Osteocyte (in vitro differentiated cells): ENCODE data around the gene CRACDL. TPM values are rescaled to one million over a fixed set of nuclear protein-coding genes. Genes with fewer than 3 reads are reported as not detected.

Experiments used
- DNase-seq: peaks from one replicate; pipeline ENCODE4 v3.0.0; 2021; ENCODE audit warnings: mixed read lengths; ENCODE audit not compliant: unreplicated experiment; ENCODE audit errors: extremely low spot score
- H3K27ac Mint-ChIP-seq: one replicate; pipeline ENCODE4 v1.8.0; 2021; ENCODE audit warnings: mild to moderate bottlenecking, mixed read lengths; ENCODE audit not compliant: unreplicated experiment
- H3K27me3 Mint-ChIP-seq: one replicate; pipeline ENCODE4 v1.8.0; 2021; ENCODE audit warnings: mixed read lengths; ENCODE audit not compliant: unreplicated experiment
- H3K36me3 Mint-ChIP-seq: one replicate; pipeline ENCODE4 v1.8.0; 2021; ENCODE audit warnings: mixed read lengths; ENCODE audit not compliant: unreplicated experiment
- H3K4me1 Mint-ChIP-seq: one replicate; pipeline ENCODE4 v1.8.0; 2021; ENCODE audit warnings: mixed read lengths; ENCODE audit not compliant: unreplicated experiment
- H3K4me3 Mint-ChIP-seq: one replicate; pipeline ENCODE4 v1.8.0; 2021; ENCODE audit warnings: mild to moderate bottlenecking, moderate library complexity, mixed read lengths; ENCODE audit not compliant: unreplicated experiment
- H3K9me3 Mint-ChIP-seq: one replicate; pipeline ENCODE4 v1.8.0; 2021; ENCODE audit warnings: mixed read lengths; ENCODE audit not compliant: unreplicated experiment
- total RNA-seq: library from RNA; stranded (reverse); gene quantifications from 2 replicates; pipeline ENCODE4 v1.2.1, GENCODE V29; 2021
- TF ChIP-seq, protein P1 (sequence below): fragments of 200-600 bp; sonication (generic); IDR thresholded peaks from 2 replicates; pipeline ENCODE4 v1.5.0; 2021; ENCODE audit warnings: antibody characterized with exemption, mild to moderate bottlenecking, moderate library complexity

Gene CRACDL
- total RNA-seq, 1 donor from 2014 or later: 1.3 TPM

DNA sequence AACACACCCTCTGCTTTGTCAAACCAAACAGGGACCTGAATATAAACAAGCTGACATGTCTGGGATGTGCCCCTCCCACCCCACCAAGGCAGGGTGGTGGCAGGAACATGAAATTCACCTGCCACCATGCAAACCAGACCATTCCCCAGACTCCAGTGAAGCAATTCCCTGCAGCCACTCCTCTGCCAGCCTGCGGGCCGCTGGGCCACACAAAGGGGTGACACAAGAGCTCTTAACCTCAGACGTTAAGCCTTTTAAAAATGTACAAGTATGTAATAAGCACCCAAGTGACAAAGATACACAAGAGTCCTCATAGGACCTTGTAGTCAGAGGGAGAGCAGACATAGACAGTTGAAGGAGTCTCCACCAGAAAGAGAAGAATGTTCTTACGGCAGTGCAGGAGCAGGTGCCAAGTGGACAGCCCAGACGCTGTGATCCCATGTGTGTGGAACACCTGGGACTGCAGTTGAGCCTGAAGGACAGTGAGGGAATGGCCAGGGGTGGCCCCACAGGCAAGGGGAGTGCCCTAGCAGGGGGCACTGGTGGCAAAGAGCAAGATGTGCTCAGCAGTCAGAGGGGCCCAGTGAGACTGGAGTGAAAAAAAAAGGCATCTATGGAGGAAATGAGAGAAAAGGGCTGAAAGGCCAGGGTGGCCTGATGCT is 36.9 kb downstream of the CRACDL start:
- Mint-ChIP-seq H3K4me3 (no peak overlapping the region), H3K27ac (no peak overlapping the region), H3K9me3 (peaks cover 3% of the 10 kb centered on the region), H3K27me3 (peaks cover 28% of the 10 kb centered on the region), H3K4me1 (peaks cover 2% of the 10 kb centered on the region), H3K36me3 (no peaks in the 10 kb centered on the region)
- peak; percentile 75 for DNase-seq
- TF ChIP-seq, protein P1, sequence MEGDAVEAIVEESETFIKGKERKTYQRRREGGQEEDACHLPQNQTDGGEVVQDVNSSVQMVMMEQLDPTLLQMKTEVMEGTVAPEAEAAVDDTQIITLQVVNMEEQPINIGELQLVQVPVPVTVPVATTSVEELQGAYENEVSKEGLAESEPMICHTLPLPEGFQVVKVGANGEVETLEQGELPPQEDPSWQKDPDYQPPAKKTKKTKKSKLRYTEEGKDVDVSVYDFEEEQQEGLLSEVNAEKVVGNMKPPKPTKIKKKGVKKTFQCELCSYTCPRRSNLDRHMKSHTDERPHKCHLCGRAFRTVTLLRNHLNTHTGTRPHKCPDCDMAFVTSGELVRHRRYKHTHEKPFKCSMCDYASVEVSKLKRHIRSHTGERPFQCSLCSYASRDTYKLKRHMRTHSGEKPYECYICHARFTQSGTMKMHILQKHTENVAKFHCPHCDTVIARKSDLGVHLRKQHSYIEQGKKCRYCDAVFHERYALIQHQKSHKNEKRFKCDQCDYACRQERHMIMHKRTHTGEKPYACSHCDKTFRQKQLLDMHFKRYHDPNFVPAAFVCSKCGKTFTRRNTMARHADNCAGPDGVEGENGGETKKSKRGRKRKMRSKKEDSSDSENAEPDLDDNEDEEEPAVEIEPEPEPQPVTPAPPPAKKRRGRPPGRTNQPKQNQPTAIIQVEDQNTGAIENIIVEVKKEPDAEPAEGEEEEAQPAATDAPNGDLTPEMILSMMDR: no peak

DNA sequence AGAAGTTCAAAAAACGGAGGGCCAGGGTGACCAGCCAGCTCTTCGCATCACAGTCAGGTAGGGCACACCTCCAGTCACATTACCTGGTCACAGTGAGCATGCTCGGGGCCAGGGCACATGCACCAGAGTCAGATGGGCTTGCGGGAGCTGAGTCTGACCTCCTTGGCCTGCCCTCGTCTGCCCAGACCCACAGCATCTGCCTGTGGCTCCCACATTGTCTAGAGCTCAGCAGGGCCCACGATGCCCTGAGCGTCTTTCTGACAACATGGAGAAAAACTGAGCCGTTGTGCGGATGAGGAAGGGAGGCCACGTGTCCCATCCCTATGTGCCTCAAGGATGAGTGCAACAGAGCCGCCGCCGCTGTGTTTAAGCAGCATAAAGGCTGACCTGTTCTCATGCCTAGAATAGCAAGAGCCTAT is 37.6 kb downstream of the CRACDL start:
- Mint-ChIP-seq H3K4me3 (no peak overlapping the region), H3K4me1 (peaks cover 2% of the 10 kb centered on the region), H3K27ac (no peak overlapping the region), H3K36me3 (no peaks in the 10 kb centered on the region), H3K27me3 (peaks cover 34% of the 10 kb centered on the region), H3K9me3 (peaks cover 3% of the 10 kb centered on the region)
- TF ChIP-seq, protein P1: no peak
- peak; percentile 73 for DNase-seq

DNA sequence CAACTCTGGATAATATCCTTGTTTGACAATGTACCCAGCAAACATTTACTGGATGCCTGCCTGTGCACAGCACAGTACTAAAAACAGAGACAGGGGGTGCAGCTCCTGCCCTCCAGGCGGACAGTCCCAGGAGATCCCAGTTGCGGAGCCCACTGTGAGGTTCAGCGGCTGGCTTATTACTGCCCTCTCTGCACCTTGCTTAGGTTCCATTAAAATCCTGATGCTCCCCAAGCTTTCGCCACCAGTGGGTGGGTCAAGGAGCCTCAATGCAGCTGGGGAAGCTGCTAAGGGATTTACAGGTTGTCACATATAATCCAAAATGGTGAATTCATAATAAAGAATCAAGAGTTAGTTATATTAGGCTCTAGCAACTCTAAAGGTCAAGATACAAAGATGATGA is 38.3 kb downstream of the CRACDL start:
- H3K36me3 Mint-ChIP-seq: no peaks in the 10 kb centered on the region
- DNase-seq: peak; percentile 48
- TF ChIP-seq, protein P1: no peak

DNA sequence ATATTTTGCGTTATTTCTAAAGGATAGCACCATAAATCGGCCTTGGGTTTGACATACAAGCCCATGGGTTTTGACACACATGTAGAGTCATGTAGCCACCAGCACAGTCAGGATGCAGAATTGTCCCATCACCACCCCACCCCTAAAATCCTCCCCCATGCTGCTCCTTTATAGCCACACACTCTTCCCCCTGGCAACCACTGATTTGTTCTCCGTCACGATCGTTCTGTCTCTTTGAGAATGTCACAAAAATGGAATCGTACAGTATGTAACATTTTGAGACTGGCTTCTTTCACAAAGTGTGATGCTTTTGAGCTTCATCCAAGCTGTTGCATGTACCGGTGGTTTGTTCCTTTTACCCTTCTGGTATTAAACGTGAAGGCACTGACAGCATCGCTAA is 39.1 kb downstream of the CRACDL start:
- Mint-ChIP-seq H3K4me1 (peaks cover 2% of the 10 kb centered on the region), H3K36me3 (no peaks in the 10 kb centered on the region), H3K9me3 (peaks cover 3% of the 10 kb centered on the region), H3K4me3 (no peak overlapping the region), H3K27me3 (peaks cover 34% of the 10 kb centered on the region), H3K27ac (no peak overlapping the region)
- peak; percentile 40 for DNase-seq
- TF ChIP-seq, protein P1: no peak

More for the DNA sequence above, 38.3 kb downstream of the CRACDL start:
- H3K27me3 Mint-ChIP-seq: peaks cover 34% of the 10 kb centered on the region
- peaks cover 3% of the 10 kb centered on the region for H3K9me3 Mint-ChIP-seq
- H3K4me1 Mint-ChIP-seq: peaks cover 2% of the 10 kb centered on the region
- H3K27ac Mint-ChIP-seq: no peak overlapping the region
- no peak overlapping the region for H3K4me3 Mint-ChIP-seq

DNA sequence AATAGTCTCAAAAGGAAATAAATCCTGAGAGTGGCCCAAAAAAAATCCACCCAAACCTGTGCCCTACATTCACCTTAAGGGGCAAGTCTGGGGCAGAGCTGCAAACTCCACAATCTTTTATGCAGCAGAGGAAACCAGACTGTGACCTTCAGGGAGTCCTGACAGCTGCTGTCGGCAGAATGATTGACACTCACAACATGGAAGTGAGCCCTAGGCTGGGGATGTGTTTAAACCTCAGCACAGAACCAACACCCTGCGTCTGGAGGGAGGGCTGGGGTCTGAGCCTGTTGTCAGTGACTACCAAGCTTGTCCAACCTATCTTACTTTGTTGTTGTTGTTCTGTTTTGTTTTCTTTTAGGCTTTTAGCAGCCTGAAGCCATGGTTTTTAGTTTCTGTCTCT is 39.6 kb downstream of the CRACDL start:
- peaks cover 2% of the 10 kb centered on the region for H3K4me1 Mint-ChIP-seq
- H3K36me3 Mint-ChIP-seq: no peaks in the 10 kb centered on the region
- peaks cover 34% of the 10 kb centered on the region for H3K27me3 Mint-ChIP-seq
- peaks cover 3% of the 10 kb centered on the region for H3K9me3 Mint-ChIP-seq
- peak; percentile 44 for DNase-seq
- TF ChIP-seq, protein P1: no peak
- H3K27ac Mint-ChIP-seq: no peak overlapping the region
- no peak overlapping the region for H3K4me3 Mint-ChIP-seq
